Hypothalamus (tissue), 51 donors: Measurements from ENCODE around the gene SPATA9.
"Not testable (repeated sequence)": the region's sequence is repeated elsewhere in the genome, so short reads cannot be mapped to it uniquely, and the experiment has no call there.

Source experiments
- DNase-seq, 51 donors: peaks; one replicate each; lab custom pipeline; 2025; lab: John Stamatoyannopoulos, UW

Gene SPATA9

DNA sequence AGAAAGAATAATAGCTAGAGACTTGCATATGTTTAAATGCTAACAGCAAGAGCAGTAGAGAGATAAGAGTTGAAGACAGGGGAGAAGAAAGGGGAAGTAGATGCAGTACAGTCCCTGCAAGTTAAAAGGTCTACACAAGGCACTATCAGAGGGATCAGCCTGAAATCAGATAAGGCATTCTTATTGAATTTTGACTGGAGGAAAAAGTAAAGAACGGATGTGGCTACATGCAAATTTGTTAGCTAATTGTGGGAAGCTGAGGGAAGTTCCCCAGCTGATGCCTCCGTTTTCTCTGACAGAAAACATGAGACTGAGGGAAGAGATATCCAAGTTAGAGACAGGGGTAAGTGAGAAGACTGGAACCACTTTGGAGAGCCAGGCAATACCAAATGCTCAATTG lies 35.4 kb upstream of the SPATA9 start:
- no peak for DNase-seq

DNA sequence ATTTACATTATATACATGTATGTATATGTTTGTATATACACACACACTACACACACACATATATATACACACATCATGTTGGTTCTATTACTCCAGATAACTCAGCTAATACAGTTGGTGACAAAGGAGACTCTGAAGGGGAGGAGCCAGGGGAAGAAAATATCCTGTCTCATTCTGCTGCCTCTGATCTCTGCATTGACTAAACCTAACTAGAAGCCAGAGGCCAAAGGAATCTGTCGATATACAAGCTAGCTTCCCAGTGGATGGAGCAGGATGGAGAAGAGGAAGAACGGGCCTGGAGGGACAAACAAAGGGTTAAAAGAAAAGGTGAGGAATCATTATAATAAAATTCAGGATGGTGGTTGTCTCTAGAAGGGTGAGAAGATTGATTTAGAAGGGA lies 34.6 kb upstream of the SPATA9 start:
- DNase-seq, result no peak

DNA sequence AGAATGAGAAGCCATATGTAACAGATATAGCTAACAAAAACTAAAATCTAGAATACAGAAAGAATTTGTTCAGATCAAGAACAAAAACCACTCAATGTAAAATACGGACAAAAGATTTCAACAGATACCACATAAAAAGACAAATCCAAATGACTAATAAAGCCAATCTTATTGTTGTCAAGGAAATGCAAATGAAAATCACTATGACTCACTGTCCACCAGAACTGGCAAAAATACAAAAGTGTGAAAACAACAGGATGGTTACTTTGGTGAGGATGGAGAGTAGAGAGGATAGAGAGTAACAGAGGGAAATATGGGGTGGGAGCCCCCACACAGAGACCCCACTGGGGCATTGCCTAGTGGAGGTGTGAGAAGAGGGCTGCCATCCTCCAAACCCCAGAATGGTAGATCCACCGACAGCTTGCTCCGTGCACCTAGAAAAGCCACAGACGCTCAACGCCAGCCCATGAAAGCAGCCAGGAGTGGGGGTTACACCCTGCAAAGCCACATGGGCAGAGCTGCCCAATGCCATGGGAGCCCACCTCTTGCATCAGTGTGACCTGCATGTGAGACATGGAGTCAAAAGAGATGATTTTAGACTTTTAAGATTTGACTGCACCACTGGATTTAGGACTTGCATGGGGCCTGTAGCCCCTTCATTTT lies 33.1 kb upstream of the SPATA9 start:
- no peak for DNase-seq

DNA sequence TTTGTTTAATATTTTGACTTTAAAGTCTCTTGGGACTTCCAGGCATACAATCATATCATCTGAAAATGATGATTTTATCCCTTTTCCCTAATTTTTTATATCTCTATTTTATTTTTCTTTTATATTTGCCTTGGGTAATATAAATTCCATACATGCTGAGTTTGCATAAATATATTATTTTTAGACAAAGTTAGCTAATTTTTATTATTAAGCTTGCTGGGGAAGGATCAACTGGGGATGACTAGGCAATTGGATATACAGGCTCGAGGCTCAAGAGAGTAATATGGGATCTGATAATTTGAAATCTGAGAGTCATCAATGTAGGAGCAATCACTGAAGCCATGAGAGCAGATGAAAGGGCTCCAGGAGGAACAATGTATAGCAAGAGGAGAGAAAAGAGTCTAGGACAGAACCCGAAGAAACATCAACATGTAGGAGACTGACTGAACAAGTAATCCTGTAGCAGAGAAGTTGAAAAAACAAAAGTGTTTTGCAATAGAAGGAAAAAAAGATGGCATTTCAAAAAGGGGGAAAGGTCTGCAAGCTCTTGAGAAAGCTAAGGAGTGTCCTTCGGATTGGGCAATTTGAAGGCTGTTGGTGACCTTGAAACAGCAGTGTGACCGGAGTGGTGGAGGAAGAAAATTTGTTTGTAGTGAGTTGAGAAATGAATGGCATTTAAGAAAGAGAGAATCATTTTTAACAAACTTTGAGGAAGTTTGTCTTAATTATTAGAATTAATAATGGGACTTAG lies 31.3 kb upstream of the SPATA9 start:
- DNase-seq, result no peak

DNA sequence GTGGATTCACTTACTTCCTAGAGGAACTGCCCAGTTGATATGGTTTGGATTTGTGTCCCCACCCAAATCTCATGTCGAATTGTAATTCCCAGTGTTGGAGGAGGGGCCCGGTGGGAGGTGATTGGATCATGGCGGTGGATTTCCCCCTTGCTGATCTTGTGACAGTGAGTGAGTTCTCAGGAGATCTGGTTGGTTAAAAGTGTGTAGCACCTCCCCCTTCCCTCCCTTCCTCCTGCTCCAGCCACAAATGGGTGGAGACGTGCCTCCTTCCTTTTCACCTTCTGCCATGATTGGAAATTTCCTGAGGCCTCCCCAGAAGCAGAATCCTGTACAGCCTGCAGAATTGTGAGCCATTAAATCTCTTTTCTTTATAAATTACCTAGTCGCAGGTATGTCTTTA lies 30.5 kb upstream of the SPATA9 start:
- not testable (repeated sequence) for DNase-seq

DNA sequence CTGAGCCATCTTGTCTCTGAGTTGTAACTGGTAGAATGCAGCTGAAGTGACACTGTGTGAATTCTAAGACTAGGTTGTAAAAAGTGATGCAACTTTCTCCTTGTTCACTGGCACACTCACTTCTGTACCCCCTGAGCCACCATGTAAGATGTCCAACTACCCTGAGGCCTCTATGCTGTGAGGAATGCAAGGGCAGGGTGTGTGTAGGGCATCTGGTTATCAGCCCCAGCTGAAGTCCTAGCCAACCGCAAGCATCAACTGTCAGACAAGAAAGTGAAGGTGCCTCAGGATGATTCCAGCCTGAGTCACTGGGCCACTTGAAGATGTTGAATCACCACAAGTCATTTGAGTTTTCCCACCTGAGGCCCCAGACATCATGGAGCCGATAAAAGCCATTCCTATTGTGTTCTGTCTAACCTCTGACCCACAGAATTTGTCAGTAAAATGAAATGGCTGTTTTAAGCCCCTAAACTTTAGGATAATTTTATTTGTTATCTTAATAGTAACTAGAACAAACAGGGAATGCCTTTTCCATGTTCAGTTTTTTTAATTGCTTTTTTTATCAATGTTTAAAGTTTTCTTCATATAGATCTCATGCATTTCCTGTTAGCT lies 29.7 kb upstream of the SPATA9 start:
- DNase-seq, result no peak

DNA sequence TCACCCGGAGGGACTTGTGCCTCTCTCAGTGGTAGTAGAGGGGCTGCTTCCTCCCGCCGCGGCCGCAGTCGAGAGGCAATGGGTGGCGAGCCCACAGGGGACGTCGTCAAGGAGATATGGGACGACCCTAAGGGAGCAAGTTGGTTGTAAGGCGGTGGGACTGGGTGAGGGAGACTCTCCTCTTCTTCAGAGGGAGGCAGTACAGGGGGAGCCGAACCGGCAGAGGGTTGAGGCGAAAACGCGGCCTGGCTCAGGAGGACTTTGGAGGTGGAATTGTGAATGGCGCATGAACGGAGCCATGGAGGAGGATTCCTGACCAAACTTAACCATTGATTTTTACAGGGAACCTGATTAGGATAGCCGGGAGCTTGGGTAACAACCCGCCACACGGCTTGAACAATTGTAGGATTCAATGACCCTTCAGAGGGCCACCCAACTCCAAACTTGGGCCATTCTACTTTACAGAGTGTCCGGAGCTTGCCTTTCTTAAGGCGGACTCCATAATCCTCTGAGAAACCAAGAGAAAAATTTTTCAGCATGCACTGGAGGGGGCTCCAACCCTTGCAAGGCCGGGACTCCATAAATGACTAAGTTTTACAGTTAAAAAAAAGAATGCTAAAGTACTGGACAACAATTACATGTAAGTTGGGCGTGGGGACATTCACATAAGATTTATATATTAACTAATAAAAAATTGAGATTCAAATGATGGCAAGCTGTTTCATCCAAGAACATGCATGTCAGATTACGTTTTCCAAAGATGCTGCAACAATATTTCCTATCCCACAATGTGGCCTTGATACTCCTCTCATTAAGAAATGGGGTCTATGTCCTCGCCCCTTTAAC lies 28.9 kb upstream of the SPATA9 start:
- DNase-seq, result no peak

DNA sequence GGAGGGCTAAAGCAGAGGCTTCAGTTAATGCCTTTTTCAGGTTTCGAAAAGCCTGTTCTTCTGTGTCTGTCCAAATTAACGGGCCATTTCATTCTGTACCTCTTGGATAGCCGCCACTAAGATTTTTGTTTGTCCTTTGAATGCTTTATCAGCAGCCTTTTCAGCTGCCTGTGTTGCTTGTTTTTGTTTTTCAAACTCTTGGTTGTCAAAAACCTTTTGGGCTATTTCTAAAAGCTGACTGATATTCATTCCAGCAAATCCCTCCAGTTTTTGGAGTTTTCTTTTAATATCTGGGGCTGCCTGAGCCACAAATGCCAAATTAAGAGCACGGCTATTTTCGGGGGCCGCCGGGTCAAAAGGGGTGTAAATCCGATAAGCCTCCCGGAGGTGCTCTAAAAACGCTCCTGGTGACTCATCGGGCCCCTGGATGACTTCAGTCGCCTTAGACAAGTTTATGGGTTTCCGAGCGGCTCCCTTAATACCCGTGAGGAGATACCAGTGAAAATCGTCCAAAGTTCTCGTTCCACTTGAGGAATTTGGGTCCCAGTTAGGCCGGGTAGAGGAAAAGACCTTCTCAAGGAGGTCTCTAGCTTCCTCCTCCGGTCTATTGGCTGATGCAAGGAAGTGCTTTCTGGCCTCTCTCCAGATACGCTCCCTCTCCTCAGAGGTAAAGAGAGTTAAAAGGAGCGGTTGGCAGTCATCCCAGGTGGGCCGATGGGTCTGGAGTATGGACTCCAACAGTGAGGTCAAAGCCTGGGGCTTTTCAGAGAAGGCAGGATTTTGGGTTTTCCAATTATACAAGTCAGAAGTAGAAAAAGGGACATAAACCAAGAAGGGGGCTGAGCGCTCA lies 28.1 kb upstream of the SPATA9 start:
- not testable (repeated sequence) for DNase-seq

DNA sequence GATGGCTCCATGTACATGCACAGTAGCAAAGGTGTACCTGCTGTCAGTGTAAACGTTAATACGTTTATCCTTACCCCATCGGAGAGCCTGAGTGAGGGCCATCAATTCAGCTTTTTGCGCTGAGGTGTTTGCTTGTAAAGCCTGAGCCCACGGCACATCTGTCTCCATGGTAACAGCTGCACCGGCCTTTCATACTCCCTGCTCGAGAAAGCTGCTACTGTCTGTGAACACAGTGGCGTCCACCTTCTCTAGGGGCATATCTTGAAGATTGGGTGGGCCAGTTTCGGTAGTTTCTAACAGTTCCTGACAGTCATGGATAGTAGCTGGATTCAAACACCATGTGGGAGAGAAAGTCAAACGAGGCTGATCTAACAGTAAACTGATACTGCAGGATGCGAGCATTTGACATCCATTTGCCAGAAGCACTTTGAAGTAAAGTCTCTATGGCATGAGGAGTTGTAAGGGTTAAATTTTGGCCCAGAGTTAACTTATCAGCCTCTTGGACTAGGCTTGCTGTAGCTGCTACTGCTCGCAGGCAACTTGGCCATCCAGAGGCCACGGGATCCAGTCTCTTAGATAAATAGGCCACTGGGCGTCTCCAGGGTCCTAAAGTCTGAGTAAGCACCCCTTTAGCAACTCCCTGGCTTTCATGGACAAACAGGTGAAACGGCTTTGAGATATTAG lies 27.3 kb upstream of the SPATA9 start:
- DNase-seq, result peak in 22 of 51 donors; percentile 3 to 53 (median 28)

DNA sequence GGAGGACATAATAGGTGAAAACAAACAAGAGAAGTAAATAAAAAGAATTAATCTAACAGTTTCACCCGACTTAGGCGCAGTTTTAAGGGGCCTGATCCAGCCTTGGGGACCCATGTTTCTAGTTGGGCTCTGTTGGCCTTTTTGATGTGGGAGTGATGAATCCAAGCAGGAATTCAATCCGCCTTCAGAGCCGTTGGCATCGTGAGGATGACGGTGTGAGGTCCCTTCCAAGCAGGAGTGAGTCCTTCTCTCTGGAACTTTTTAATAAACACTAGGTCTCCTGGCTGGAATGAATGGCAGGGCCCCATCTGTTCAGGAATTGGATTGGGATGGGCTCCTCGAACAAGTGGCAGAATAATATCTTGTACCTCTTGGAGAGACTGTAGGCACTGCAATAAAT lies 26.1 kb upstream of the SPATA9 start:
- DNase-seq, result no peak

DNA sequence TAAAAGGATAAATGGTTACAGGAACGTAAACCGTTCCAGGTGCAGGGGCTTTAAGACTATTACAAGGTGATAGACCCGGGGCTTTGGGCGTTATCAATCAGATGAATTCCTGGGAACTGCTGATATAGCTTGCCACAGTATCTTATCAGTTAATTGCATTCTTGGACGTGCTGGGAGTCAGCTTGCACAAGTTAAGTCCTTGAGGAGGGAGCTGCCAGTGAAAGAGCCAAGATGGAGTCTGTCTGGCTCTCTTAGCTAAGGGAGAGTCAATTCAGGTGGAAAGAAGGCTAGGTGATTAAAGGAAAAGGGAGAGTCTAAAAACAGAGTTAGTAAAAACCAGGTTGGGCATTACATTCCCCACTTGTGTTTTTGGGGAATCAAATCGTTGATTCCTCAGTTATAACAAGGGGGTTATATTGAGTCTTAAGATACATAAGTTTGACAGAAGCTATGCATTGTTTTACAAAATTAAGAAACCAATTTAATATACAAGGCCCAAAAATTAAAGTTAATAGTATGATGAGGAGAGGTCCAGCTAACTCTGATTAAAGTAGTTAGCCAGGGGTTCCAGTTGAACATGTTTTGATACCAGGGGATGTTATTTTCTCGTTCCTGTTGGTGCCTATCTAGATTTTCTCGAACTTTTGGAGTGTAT lies 24.9 kb upstream of the SPATA9 start:
- not testable (repeated sequence) for DNase-seq

DNA sequence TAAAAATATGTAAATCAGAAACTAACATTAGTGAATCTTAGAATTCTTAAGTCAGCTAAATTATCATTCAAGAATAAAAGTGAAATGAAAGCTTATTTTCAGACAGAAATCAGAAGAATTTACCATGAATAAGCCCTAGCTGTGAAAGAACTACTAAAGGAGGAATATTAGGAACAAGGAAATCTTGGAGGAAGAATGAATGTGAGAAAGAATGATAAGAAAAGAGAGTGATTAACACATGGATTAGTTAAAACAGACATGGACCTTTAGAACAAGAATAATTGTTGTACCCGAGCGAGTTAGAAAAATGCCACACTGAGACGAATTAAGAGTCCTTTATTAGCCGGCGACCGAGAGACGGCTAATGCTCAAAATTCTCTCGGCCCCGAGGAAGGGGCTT lies 24.3 kb upstream of the SPATA9 start:
- no peak for DNase-seq

DNA sequence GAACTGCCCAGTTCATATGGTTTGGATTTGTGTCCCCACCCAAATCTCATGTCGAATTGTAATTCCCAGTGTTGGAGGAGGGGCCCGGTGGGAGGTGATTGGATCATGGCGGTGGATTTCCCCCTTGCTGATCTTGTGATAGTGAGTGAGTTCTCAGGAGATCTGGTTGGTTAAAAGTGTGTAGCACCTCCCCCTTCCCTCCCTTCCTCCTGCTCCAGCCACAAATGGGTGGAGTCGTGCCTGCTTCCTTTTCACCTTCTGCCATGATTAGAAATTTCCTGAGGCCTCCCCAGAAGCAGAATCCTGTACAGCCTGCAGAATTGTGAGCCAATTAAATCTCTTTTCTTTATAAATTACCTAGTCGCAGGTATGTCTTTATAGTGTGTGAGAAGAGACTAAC lies 23.4 kb upstream of the SPATA9 start:
- not testable (repeated sequence) for DNase-seq

DNA sequence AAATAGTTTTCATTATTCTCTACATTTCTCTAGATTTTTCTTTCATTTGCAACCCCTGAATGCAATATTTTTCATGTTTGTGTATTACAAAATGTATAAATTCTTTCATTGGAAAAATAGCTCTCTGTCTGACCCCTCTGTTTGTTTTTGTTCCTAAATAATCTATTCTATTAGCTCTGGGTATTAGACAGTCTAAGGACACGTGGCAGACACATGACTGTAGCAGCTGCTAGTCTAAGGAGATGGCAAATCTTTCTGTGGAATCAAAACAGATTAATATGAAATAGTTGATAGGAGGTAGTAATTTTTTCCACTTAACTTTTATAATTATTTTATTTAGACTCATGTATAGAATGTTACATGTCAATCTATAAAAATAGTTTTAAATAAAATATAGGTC lies 21.4 kb upstream of the SPATA9 start:
- no peak for DNase-seq

DNA sequence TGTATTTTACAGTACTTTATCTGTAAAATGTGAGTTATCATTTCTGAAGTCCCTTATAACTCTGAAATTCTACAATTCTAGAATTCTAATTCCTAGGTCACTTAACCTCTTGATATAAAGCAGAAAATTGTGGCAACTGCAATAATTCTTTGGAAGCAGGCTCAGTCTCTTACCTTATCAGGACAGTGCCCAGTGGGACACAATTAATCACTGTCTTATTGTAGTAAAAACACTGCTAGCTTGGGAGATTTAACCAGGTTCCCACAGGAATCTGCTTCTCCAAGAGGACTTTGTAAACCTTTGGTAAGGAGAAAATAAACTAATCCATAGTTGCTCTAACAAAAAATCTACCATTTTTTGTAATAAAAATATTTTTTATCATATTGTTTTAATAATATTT lies 18.3 kb upstream of the SPATA9 start:
- no peak for DNase-seq

DNA sequence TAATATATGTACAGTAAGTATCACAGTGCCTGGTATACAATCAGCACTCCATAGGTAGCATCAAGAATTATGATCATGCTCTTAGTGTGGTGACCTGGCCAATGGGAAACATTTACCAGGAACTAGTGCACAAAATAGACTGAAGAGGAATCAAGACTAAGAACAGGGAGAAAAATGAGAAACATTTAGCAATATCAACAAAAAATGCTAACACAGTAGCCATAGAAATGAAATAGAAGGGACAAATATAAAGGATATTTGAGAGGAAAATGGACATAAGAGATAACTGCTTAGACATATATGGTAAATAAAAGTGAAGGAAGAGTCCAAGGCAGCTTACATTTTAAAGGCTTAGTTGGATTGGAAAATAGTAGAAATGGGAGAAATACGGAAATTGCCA lies 16.5 kb upstream of the SPATA9 start:
- DNase-seq, result no peak

DNA sequence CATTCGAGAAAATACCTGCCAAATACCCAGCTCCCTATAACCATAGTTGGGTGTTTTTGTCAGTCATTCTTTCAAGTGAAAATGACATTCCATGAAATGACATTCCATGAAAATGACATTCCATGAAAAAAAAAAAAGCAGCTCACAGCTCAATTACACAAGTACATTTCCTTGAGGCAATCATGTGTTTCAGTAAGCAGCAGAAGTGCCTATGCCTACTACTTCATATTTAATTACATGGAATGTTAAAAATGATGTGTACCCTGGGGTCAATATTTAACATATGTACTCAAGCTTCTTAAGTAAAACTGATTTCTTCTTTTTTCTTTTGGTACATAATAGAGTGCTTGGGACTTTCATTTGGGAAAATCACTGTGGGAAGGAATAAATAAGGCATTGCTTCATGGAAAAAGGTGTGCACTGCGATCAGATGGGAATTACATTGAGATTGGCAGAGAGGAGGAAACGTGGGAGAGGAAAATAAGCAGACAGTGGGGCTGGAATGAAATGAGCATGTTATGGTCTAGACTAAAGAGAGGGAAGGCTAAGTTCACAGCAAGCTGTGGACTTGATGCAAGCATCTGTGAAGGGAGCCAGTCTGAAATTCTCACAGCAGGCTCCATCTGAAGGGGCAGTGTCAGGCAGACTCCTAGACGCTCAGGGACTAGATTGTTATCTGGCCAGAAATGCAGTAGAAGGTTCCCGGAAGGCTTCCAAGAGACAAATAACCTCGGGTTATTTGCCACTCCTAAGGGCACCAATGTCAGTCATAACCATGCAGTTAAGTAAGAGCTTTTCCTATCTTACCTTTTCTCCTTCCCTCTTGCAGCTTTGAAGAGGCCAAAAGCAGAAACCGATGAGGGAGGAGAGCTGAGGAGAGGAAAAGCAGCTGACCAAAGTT lies 15.2 kb upstream of the SPATA9 start:
- no peak for DNase-seq

DNA sequence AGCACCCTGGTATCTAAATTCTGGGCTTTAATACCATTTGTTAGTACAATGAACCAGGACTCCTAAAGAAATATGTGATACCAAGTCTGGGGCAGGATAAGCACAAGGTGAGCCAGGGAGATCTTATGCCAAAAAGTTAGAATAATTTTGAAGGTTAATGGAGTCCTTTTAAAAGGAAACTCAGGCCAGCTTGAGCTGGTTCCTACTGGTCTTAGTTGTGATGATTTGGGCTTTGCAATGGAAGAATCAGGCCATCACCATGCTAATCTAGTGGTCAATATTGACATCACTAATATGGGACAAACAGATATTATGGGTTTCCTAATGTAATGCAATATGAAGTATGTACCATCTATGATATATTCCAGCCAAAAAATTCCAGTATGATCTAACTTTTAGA lies 7.5 kb upstream of the SPATA9 start:
- DNase-seq, result no peak
